Stimulated activated CD4-positive, alpha-beta T cell treated with anti-CD3 and anti-CD28 coated beads, Interleukin-2, amount 100 ng/mL, for 48 hours (primary cell): ENCODE results near the gene PCDHA10.

Experiments used
- DNase-seq, 2 donors: peaks; one replicate each; pipeline ENCODE4 v3.0.0-alpha.2; 2020

Gene PCDHA10

DNA sequence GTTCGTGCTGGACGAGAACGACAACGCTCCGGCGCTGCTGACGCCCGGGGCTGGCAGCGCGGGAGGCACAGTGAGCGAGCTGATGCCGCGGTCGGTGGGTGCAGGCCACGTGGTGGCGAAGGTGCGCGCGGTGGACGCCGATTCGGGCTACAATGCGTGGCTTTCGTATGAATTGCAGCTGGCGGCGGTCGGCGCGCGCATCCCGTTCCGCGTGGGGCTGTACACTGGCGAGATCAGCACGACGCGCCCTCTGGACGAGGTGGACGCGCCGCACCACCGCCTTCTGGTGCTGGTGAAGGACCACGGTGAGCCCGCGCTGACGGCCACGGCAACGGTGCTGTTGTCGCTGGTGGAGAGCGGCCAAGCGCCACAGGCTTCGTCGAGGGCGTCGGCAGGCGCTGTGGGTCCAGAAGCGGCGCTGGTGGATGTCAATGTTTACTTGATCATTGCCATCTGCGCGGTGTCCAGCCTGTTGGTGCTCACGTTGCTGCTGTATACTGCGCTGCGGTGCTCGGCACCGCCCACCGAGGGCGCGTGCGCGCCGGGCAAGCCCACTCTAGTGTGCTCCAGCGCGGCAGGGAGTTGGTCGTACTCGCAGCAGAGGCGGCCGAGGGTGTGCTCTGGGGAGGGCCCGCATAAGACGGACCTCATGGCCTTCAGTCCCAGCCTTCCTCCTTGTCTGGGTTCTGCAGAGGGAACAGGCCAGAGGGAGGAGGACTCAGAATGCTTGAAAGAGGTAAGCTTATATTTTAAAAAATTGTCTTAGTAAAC, 28.4 kb downstream of the PCDHA10 start:
- no peak for DNase-seq

DNA sequence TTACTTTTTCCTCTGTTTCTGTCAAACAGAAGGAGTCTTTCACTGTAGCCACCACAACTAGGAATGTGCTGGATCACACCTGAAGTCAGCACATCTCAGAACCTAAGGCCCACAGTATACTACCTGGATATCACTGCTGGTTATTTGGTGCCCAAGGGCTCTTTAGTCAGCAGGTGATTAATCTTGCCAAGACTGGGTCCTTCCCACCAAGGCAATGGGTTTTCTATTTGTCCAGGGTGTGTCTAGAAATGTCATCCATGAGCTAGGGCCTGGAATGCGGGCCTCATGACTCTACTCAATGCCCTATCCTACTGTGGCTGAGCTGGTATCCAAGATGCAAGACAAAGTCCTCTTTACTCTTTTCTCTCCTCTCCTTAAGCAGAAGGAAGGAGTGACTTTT, 60.6 kb downstream of the PCDHA10 start:
- DNase-seq: no peak
